ENCODE results near the gene PAX4.

PAX4 gene

GRCh38 chr7:127618042-127618441 lies at the start of gene PAX4:
PAX4 (minus strand) TSS chr7:127618142; CDS start chr7:127615928, 2,214 bp downstream.
- DNase-seq (ENCODE audit: low spot score): no peak

- DNase-seq (ENCODE audit: low spot score): no peak
These were observed 49.2 kb upstream of the PAX4 start for GRCh38 chr7:127667017-127667670.

- DNase-seq (ENCODE audit: low spot score): no peak
These were observed 48.7 kb upstream of the PAX4 start for GRCh38 chr7:127666602-127667001.

- no peak for DNase-seq (ENCODE audit: low spot score)
These were observed 48.0 kb upstream of the PAX4 start for GRCh38 chr7:127665922-127666321.

GRCh38 chr7:127658970-127659630 lies 41.2 kb upstream of the PAX4 start:
- DNase-seq (ENCODE audit: low spot score): no peak

GRCh38 chr7:127657500-127657899 lies 39.6 kb upstream of the PAX4 start:
- DNase-seq (ENCODE audit: low spot score): no peak

GRCh38 chr7:127655720-127656119 lies 37.8 kb upstream of the PAX4 start:
- no peak for DNase-seq (ENCODE audit: low spot score)

GRCh38 chr7:127654404-127655394 lies 36.8 kb upstream of the PAX4 start:
- no peak for DNase-seq (ENCODE audit: low spot score)

- DNase-seq (ENCODE audit: low spot score): no peak
These were observed 35.5 kb upstream of the PAX4 start for GRCh38 chr7:127653396-127653795.

- DNase-seq (ENCODE audit: low spot score): no peak
These were observed 34.6 kb upstream of the PAX4 start for GRCh38 chr7:127652333-127653248.

GRCh38 chr7:127651556-127652332 lies 33.8 kb upstream of the PAX4 start, which contains the start of gene SND1:
SND1 (plus strand) TSS chr7:127652194; CDS start chr7:127652374, 180 bp downstream.
- peak; percentile 99 for DNase-seq (ENCODE audit: low spot score)

GRCh38 chr7:127650847-127651555 lies 33.1 kb upstream of the PAX4 start:
- DNase-seq (ENCODE audit: low spot score): peak; percentile 11

GRCh38 chr7:127648986-127649385 lies 31.0 kb upstream of the PAX4 start:
- no peak for DNase-seq (ENCODE audit: low spot score)

GRCh38 chr7:127647636-127648035 lies 29.7 kb upstream of the PAX4 start:
- no peak for DNase-seq (ENCODE audit: low spot score)

- DNase-seq (ENCODE audit: low spot score): no peak
These were observed 26.5 kb upstream of the PAX4 start for GRCh38 chr7:127644484-127644883.

GRCh38 chr7:127638197-127638596 lies 20.3 kb upstream of the PAX4 start:
- DNase-seq (ENCODE audit: low spot score): no peak

GRCh38 chr7:127635659-127636285 lies 17.8 kb upstream of the PAX4 start:
- DNase-seq (ENCODE audit: low spot score): no peak

- DNase-seq (ENCODE audit: low spot score): no peak
These were observed 14.5 kb upstream of the PAX4 start for GRCh38 chr7:127632276-127632910.

GRCh38 chr7:127629268-127629854 lies 11.4 kb upstream of the PAX4 start:
- DNase-seq (ENCODE audit: low spot score): peak; percentile 12

All from CD4-positive, alpha-beta T cell treated with Interleukin-2 at 100 ng/mL for 4 hours (primary cell).